Gastroesophageal sphincter (tissue), 4 donors: ENCODE data around the gene COL5A2. TPM values are rescaled to one million over a fixed set of nuclear protein-coding genes. Genes with fewer than 3 reads are reported as not detected.

Source experiments
- ATAC-seq: fragments of 150-250 bp; one replicate; pipeline ENCODE4 v1.9.1; 2016; ENCODE audit warnings: mild to moderate bottlenecking, moderate library complexity
- H3K27ac ChIP-seq, 4 donors: fragments of 200-600 bp; sonication (generic) in 3 of 4; 1 replicate in 3 of 4; 2 replicates in 1 of 4; pipeline ENCODE4 v1.5.1; 2016 to 2019
- H3K27me3 ChIP-seq: fragments of 200-600 bp; sonication (generic); one replicate; pipeline ENCODE4 v1.5.1; 2019
- H3K36me3 ChIP-seq, 2 donors: fragments of 200-600 bp; sonication (generic); one replicate each; pipeline ENCODE4 v1.5.1; 2019; ENCODE audit warnings: control low read depth in 1 of 2
- H3K4me1 ChIP-seq, 3 donors: fragments of 200-600 bp; sonication (generic); 1 replicate in 2 of 3; 2 replicates in 1 of 3; pipeline ENCODE4 v1.5.1; 2016 to 2019; ENCODE audit warnings: control low read depth in 2 of 3
- H3K4me3 ChIP-seq, 2 donors: fragments of 200-600 bp; sonication (generic); one replicate each; pipeline ENCODE4 v1.5.1; 2019; ENCODE audit warnings: mild to moderate bottlenecking in 1 of 2, moderate library complexity in 1 of 2
- H3K9me3 ChIP-seq, 3 donors: fragments of 200-600 bp; sonication (generic); one replicate each; pipeline ENCODE4 v1.5.1; 2017 to 2019; ENCODE audit warnings: control low read depth in 2 of 3
- CTCF ChIP-seq, 4 experiments: fragments of 200-600 bp in 2 of 4; fragments of 450-650 bp in 2 of 4; sonication (generic) in 1 of 4; IDR thresholded peaks; one replicate each; pipeline ENCODE4 v1.5.1; 2017 to 2019; ENCODE audit warnings: antibody characterized with exemption in 4 of 4, mild to moderate bottlenecking in 2 of 4, moderate library complexity in 2 of 4
- EP300 ChIP-seq: sonication (generic); formaldehyde crosslinking; IDR thresholded peaks from one replicate; pipeline ENCODE4 v1.6.1; 2017; ENCODE audit warnings: antibody characterized with exemption, mild to moderate bottlenecking
- POLR2A ChIP-seq, 2 donors: fragments of 450-650 bp; IDR thresholded peaks; one replicate each; pipeline ENCODE4 v1.6.1; 2017; ENCODE audit warnings: antibody characterized with exemption in 2 of 2, mild to moderate bottlenecking in 2 of 2, moderate library complexity in 1 of 2
- POLR2AphosphoS5 ChIP-seq: sonication (generic); formaldehyde crosslinking; IDR thresholded peaks from one replicate; pipeline ENCODE4 v1.6.1; 2017; ENCODE audit warnings: antibody characterized with exemption
- WGBS, 2 donors: methylation state at CpG; one replicate each; pipeline ENCODE4 v1.1.5; 2018; ENCODE audit warnings: low coverage in 1 of 2; 5-methylcytosine and 5-hydroxymethylcytosine counted together
- total RNA-seq, 4 donors: library from RNA; depleted of rRNA; stranded (reverse); fragments of >200 nt; gene quantifications; one replicate each; pipeline ENCODE4 v1.1.0, GENCODE V29; 2016

Gene COL5A2
- total RNA-seq, 4 donors from 2014 or later = 57.3 to 104 (median 80.9) TPM

GRCh38 chr2:189111063-189111715 lies 68.4 kb downstream of the COL5A2 start:
- H3K4me1 ChIP-seq = peaks cover 0 to 23% (median 3%) of the 10 kb centered on the region in 3 donors
- TF ChIP-seq POLR2AphosphoS5 = no peak
- no peak for TF ChIP-seq CTCF (IDR thresholded peaks at IDR 0.05)
- TF ChIP-seq POLR2A (IDR thresholded peaks at IDR 0.05) = no peak
- peaks cover 0 to 11% of the 10 kb centered on the region in 2 donors for H3K36me3 ChIP-seq
- H3K27me3 ChIP-seq = no peaks in the 10 kb centered on the region
- 88 to 94% methylated on average over 2 of the region's 2 CpGs for WGBS, 2 donors
- H3K9me3 ChIP-seq = no peaks in the 10 kb centered on the region
- no peak overlapping the region for H3K27ac ChIP-seq
- H3K4me3 ChIP-seq = no peak overlapping the region
- no peak for ATAC-seq

GRCh38 chr2:189109921-189110397 lies 69.6 kb downstream of the COL5A2 start:
- H3K27me3 ChIP-seq = no peaks in the 10 kb centered on the region
- no peaks in the 10 kb centered on the region for H3K9me3 ChIP-seq
- H3K4me3 ChIP-seq = no peak overlapping the region
- peaks cover 0 to 22% (median 0%) of the 10 kb centered on the region in 3 donors for H3K4me1 ChIP-seq
- no peak overlapping the region for H3K27ac ChIP-seq
- 100% methylated on average over 1 of the region's 2 CpGs; no CpG with 5 or more reads in 1 of the 2 donors for WGBS, 2 donors
- peaks cover 0 to 11% of the 10 kb centered on the region in 2 donors for H3K36me3 ChIP-seq
- TF ChIP-seq CTCF (IDR thresholded peaks at IDR 0.05) (no peak), POLR2AphosphoS5 (no peak), EP300 (no peak), POLR2A (IDR thresholded peaks at IDR 0.05) (no peak)
- ATAC-seq = no peak

GRCh38 chr2:189104934-189105333 lies 74.6 kb downstream of the COL5A2 start:
- H3K27me3 ChIP-seq = no peaks in the 10 kb centered on the region
- no peak overlapping the region for H3K27ac ChIP-seq
- TF ChIP-seq EP300 (no peak), CTCF (IDR thresholded peaks at IDR 0.05) (no peak), POLR2AphosphoS5 (no peak), POLR2A (IDR thresholded peaks at IDR 0.05) (no peak)
- peaks cover 0 to 14% of the 10 kb centered on the region in 2 donors for H3K36me3 ChIP-seq
- H3K4me1 ChIP-seq = peaks cover 0 to 25% (median 0%) of the 10 kb centered on the region in 3 donors
- no peak for ATAC-seq
- no peak overlapping the region for H3K4me3 ChIP-seq
- WGBS, 2 donors = 13 to 30% methylated on average over 2 of the region's 2 CpGs
- H3K9me3 ChIP-seq = no peaks in the 10 kb centered on the region

GRCh38 chr2:189102735-189103134 lies 76.8 kb downstream of the COL5A2 start:
- no peak for TF ChIP-seq CTCF (IDR thresholded peaks at IDR 0.05)
- ATAC-seq = no peak
- Histone ChIP-seq H3K9me3 (no peaks in the 10 kb centered on the region), H3K27ac (no peak overlapping the region), H3K27me3 (no peaks in the 10 kb centered on the region), H3K4me3 (no peak overlapping the region), H3K36me3 (peaks cover 0 to 7% of the 10 kb centered on the region in 2 donors), H3K4me1 (peaks cover 0 to 33% (median 0%) of the 10 kb centered on the region in 3 donors)
- WGBS, 2 donors = 77 to 87% methylated on average over 3 of the region's 3 CpGs

GRCh38 chr2:189097934-189098333 lies 81.6 kb downstream of the COL5A2 start:
- no peaks in the 10 kb centered on the region for H3K27me3 ChIP-seq
- peaks cover 0 to 20% (median 5%) of the 10 kb centered on the region in 3 donors for H3K4me1 ChIP-seq
- WGBS, 2 donors = 13 to 17% methylated on average over 1 of the region's 1 CpG
- TF ChIP-seq CTCF (IDR thresholded peaks at IDR 0.05) = no peak
- H3K9me3 ChIP-seq = no peaks in the 10 kb centered on the region
- no peak for ATAC-seq
- no peak overlapping the region for H3K27ac ChIP-seq
- H3K4me3 ChIP-seq = no peak overlapping the region
- no peaks in the 10 kb centered on the region for H3K36me3 ChIP-seq
